ENCODE results near the gene XYLT1. TPM values are rescaled to one million over a fixed set of nuclear protein-coding genes. Genes with fewer than 3 reads are reported as not detected.
A peak's percentile ranks its signal among the peaks of the same experiment; 100 is the strongest.

The XYLT1 gene
- total and polyA plus RNA-seq, 10 of the 15 experiments (the other 5 are each of a cell fraction or from before 2014, with no cell fraction given), result 0.88 to 14.8 (median 5.8) TPM

- TF ChIP-seq TCF12 (IDR thresholded peaks at IDR 0.05; ENCODE audit: low read depth, low read length), result peak; percentile 62; the same call in 1 of the 2 replicates
- peak; percentile 66 for TF ChIP-seq ZBED1 (IDR thresholded peaks at IDR 0.05; ENCODE audit: borderline replicate concordance)
- TF ChIP-seq ZNF622 (IDR thresholded peaks at IDR 0.05), result no peak
- no peak for TF ChIP-seq SP1 (IDR thresholded peaks at IDR 0.05; ENCODE audit: low read depth, low read length)
- peak; percentile 81 for TF ChIP-seq DPF2 (IDR thresholded peaks at IDR 0.05)
- TF ChIP-seq SREBF2 (IDR thresholded peaks at IDR 0.05; ENCODE audit: low read length), result no peak
- TF ChIP-seq ZNF687 (IDR thresholded peaks at IDR 0.05), result peak; percentile 17; the same call in 1 of the 2 replicates
- TF ChIP-seq CBX5 (IDR thresholded peaks at IDR 0.05; ENCODE audit: low read depth), result no peak
- no peak for TF ChIP-seq POLR2A (IDR thresholded peaks at IDR 0.05; ENCODE audit: low read depth, low read length)
- no peak for TF ChIP-seq E2F4 (IDR thresholded peaks at IDR 0.05; ENCODE audit: low read depth, low read length)
- TF ChIP-seq BCLAF1 (IDR thresholded peaks at IDR 0.05), result no peak
- TF ChIP-seq WRNIP1 (IDR thresholded peaks at IDR 0.05; ENCODE audit: borderline replicate concordance, low read depth, low read length), result no peak
- no peak for TF ChIP-seq HDAC6 (IDR thresholded peaks at IDR 0.05; ENCODE audit: unreplicated experiment)
- peak; percentile 89 for TF ChIP-seq BCL3 (IDR thresholded peaks at IDR 0.05; ENCODE audit: borderline replicate concordance, insufficient read depth, low read depth, low read length, poor library complexity, severe bottlenecking)
- TF ChIP-seq PBX3 (IDR thresholded peaks at IDR 0.05; ENCODE audit: insufficient replicate concordance, low read depth, low read length), result no peak
- peak; percentile 53; the same call in 1 of the 2 replicates for TF ChIP-seq ATF7 (IDR thresholded peaks at IDR 0.05; ENCODE audit: low read depth)
- TF ChIP-seq E2F8 (IDR thresholded peaks at IDR 0.05; ENCODE audit: low read depth, partially characterized antibody), result no peak
- no peak for TF ChIP-seq SIN3A (IDR thresholded peaks at IDR 0.05; ENCODE audit: low read depth, low read length)
Observed at GRCh38 chr16:17305694-17306093, 165.1 kb downstream of the XYLT1 start (continued).

Measured in GM12878 (cell line).